ENCODE results near the gene NEU4. TPM values are rescaled to one million over a fixed set of nuclear protein-coding genes. Genes with fewer than 3 reads are reported as not detected.

NEU4 gene
- total RNA-seq, 1 experiment from 2014 or later: 10.0 TPM

DNA sequence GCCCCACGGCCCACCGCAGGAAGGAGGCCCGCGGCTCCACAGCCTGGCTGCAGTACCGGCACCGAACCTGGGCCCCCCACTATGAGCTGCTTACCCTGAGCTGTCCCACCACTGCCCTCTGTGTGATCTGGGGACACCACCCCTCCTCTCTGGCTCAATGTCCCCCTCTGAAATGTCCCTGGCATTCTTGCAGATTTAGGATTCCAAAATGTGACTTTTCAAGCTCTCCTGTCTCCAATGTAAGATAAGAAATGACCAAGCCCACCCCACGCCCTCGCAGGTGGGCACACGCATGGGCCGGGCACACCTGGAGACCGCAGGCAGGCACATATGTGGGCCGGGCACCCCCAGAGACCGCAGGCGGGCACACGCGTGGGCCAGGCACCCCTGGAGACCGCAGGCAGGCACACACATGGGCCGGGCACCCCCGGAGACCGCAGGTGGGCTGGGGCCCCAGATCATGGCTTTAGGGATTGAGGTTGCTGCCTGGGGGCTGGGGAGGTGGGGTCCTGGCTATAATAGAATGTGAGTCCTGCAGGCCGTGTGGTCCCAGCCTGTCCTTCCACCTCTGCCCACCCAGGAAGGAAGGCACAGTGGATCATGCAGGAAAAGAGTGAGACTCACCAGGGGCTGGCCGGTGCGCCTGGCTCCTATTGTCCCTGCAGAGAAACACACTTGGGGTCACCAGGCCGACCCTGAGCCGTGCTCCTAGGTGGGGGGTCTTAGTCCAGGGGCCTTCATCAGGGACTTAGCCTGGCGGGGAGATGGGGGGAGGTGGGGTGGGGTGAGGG is 42.5 kb downstream of the NEU4 start:
- ChIA-PET POLR2A (no interaction called here), CTCF (no interaction called here)
- no peaks in the 10 kb centered on the region for H3K9me3 ChIP-seq (ENCODE audit: control insufficient read depth, insufficient read depth, low read depth, low read length)
- no peak for DNase-seq (ENCODE audit: low read depth, low spot score)
- TF ChIP-seq SIN3A (IDR thresholded peaks at IDR 0.05; ENCODE audit: borderline replicate concordance, insufficient read depth, low read depth, low read length) (no peak), POLR2AphosphoS5 (IDR thresholded peaks at IDR 0.05; ENCODE audit: low read depth, low read length) (no peak), TCF7L2 (IDR thresholded peaks at IDR 0.05; ENCODE audit: low read depth, low read length) (no peak)
- TF ChIP-seq, protein P1, sequence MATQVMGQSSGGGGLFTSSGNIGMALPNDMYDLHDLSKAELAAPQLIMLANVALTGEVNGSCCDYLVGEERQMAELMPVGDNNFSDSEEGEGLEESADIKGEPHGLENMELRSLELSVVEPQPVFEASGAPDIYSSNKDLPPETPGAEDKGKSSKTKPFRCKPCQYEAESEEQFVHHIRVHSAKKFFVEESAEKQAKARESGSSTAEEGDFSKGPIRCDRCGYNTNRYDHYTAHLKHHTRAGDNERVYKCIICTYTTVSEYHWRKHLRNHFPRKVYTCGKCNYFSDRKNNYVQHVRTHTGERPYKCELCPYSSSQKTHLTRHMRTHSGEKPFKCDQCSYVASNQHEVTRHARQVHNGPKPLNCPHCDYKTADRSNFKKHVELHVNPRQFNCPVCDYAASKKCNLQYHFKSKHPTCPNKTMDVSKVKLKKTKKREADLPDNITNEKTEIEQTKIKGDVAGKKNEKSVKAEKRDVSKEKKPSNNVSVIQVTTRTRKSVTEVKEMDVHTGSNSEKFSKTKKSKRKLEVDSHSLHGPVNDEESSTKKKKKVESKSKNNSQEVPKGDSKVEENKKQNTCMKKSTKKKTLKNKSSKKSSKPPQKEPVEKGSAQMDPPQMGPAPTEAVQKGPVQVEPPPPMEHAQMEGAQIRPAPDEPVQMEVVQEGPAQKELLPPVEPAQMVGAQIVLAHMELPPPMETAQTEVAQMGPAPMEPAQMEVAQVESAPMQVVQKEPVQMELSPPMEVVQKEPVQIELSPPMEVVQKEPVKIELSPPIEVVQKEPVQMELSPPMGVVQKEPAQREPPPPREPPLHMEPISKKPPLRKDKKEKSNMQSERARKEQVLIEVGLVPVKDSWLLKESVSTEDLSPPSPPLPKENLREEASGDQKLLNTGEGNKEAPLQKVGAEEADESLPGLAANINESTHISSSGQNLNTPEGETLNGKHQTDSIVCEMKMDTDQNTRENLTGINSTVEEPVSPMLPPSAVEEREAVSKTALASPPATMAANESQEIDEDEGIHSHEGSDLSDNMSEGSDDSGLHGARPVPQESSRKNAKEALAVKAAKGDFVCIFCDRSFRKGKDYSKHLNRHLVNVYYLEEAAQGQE (IDR thresholded peaks at IDR 0.05; ENCODE audit: insufficient read depth in 1 of 2, low read depth in 2 of 2, low read length in 1 of 2): no peak
- TF ChIP-seq, protein P2, sequence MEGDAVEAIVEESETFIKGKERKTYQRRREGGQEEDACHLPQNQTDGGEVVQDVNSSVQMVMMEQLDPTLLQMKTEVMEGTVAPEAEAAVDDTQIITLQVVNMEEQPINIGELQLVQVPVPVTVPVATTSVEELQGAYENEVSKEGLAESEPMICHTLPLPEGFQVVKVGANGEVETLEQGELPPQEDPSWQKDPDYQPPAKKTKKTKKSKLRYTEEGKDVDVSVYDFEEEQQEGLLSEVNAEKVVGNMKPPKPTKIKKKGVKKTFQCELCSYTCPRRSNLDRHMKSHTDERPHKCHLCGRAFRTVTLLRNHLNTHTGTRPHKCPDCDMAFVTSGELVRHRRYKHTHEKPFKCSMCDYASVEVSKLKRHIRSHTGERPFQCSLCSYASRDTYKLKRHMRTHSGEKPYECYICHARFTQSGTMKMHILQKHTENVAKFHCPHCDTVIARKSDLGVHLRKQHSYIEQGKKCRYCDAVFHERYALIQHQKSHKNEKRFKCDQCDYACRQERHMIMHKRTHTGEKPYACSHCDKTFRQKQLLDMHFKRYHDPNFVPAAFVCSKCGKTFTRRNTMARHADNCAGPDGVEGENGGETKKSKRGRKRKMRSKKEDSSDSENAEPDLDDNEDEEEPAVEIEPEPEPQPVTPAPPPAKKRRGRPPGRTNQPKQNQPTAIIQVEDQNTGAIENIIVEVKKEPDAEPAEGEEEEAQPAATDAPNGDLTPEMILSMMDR (IDR thresholded peaks at IDR 0.05): no peak
- H3K36me3 ChIP-seq (ENCODE audit: control insufficient read depth, insufficient read depth, low read length): no peaks in the 10 kb centered on the region
- no peak overlapping the region for H3K4me3 ChIP-seq (ENCODE audit: low read depth in 2 of 2, low read length in 2 of 2)
- ATAC-seq: no peak
- no peaks in the 10 kb centered on the region for H3K4me1 ChIP-seq (ENCODE audit: control insufficient read depth, insufficient read depth, low read length)
- no TSS peak for BruUV-seq (replicated peaks)
- no peak overlapping the region for H3K27ac ChIP-seq (ENCODE audit: low read length)
- in situ Hi-C loops (cut with HindIII; ENCODE audit: low pct_unique_long_range_greater_than_20kb, low sequenced_read_pairs) (no loop called here), intact Hi-C loops (cut with micrococcal nuclease; ENCODE audit: unreplicated experiment) (no loop called here)
- no peaks in the 10 kb centered on the region for H3K27me3 ChIP-seq (ENCODE audit: control insufficient read depth, insufficient read depth, low read length)

DNA sequence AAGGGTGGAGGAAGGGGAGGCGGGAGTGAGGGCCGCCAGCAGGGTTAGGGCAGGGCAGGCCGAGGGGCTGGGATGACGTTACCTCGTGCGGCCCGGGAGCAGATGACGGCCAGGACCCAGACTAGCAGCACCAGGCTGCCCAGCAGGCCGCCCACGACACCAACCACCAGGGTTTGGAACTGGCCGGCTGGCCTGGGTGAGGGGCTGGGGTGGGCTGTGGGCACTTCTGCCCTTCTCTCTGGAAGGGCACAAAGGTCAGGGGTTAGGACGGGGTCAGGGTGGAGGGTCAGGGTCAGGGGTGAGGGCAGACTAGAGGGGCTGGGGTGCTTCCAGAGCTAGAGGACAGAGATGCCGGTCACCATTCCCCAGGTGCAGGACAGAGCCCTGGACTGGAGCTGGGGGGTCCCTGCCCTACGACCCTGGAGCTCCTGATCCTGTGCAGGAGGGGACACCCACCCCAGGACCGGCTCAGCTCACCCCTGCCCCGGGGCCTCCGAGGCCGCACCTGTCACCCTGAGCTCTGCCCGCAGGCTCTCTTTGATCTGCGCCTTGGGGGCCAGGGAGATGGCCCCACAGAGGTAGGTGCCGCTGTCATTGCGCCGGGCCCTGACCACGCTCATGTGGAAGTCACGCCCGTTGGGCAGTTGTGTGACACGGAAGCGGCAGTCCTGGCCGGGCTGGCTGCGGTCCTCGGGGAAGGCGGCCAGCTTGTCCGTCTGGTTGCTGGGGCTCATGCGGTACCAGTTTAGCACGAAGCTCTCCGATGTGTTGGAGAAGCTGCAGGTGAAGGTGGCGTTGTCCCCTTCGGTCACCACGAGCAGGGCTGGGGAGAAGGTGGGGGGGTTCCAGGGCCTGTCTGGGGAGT is 43.4 kb downstream of the NEU4 start:
- Histone ChIP-seq H3K27me3 (ENCODE audit: control insufficient read depth, insufficient read depth, low read length) (no peaks in the 10 kb centered on the region), H3K9me3 (ENCODE audit: control insufficient read depth, insufficient read depth, low read depth, low read length) (no peaks in the 10 kb centered on the region), H3K4me1 (ENCODE audit: control insufficient read depth, insufficient read depth, low read length) (no peaks in the 10 kb centered on the region), H3K36me3 (ENCODE audit: control insufficient read depth, insufficient read depth, low read length) (no peaks in the 10 kb centered on the region), H3K4me3 (ENCODE audit: low read depth in 2 of 2, low read length in 2 of 2) (no peak overlapping the region), H3K27ac (ENCODE audit: low read length) (no peak overlapping the region)
- intact Hi-C loops (cut with micrococcal nuclease; ENCODE audit: unreplicated experiment) (no loop called here), in situ Hi-C loops (cut with HindIII; ENCODE audit: low pct_unique_long_range_greater_than_20kb, low sequenced_read_pairs) (no loop called here)
- POLR2A ChIA-PET: no interaction called here
- TF ChIP-seq SIN3A (IDR thresholded peaks at IDR 0.05; ENCODE audit: borderline replicate concordance, insufficient read depth, low read depth, low read length) (no peak), TCF7L2 (IDR thresholded peaks at IDR 0.05; ENCODE audit: low read depth, low read length) (no peak), POLR2AphosphoS5 (IDR thresholded peaks at IDR 0.05; ENCODE audit: low read depth, low read length) (no peak)
- TF ChIP-seq, protein P2 (IDR thresholded peaks at IDR 0.05): no peak
- TF ChIP-seq, protein P1 (IDR thresholded peaks at IDR 0.05; ENCODE audit: insufficient read depth in 1 of 2, low read depth in 2 of 2, low read length in 1 of 2): no peak
- ATAC-seq (no peak), DNase-seq (ENCODE audit: low read depth, low spot score) (no peak)
- CTCF ChIA-PET: interaction anchor here (0.6 kb wide), 1 partner anchor 67 kb away, joined by 3 read pairs; no protein-coding TSS in a partner anchor
- BruUV-seq (replicated peaks): no TSS peak

All from Panc1 (cell line).